IPS-15b (cell line): ENCODE measurements around the gene BMP7.

Source experiments
- H3K27me3 ChIP-seq: one replicate; pipeline ENCODE4 v1.6.1; 2013; ENCODE audit warnings: low read length; ENCODE audit not compliant: control insufficient read depth, insufficient read depth
- H3K36me3 ChIP-seq: one replicate; pipeline ENCODE4 v1.6.1; 2013; ENCODE audit warnings: low read length; ENCODE audit not compliant: control insufficient read depth, insufficient read depth
- H3K4me1 ChIP-seq: one replicate; pipeline ENCODE4 v1.6.1; 2013; ENCODE audit warnings: mild to moderate bottlenecking, low read length; ENCODE audit not compliant: control insufficient read depth, insufficient read depth
- H3K4me3 ChIP-seq: one replicate; pipeline ENCODE4 v1.5.1; 2013; ENCODE audit warnings: low read depth, low read length
- H3K9ac ChIP-seq: one replicate; pipeline ENCODE4 v1.6.1; 2013; ENCODE audit warnings: low read depth, mild to moderate bottlenecking, low read length
- H3K9me3 ChIP-seq: one replicate; pipeline ENCODE4 v1.6.1; 2013; ENCODE audit warnings: mild to moderate bottlenecking, low read length; ENCODE audit not compliant: control insufficient read depth, insufficient read depth

The BMP7 gene

DNA sequence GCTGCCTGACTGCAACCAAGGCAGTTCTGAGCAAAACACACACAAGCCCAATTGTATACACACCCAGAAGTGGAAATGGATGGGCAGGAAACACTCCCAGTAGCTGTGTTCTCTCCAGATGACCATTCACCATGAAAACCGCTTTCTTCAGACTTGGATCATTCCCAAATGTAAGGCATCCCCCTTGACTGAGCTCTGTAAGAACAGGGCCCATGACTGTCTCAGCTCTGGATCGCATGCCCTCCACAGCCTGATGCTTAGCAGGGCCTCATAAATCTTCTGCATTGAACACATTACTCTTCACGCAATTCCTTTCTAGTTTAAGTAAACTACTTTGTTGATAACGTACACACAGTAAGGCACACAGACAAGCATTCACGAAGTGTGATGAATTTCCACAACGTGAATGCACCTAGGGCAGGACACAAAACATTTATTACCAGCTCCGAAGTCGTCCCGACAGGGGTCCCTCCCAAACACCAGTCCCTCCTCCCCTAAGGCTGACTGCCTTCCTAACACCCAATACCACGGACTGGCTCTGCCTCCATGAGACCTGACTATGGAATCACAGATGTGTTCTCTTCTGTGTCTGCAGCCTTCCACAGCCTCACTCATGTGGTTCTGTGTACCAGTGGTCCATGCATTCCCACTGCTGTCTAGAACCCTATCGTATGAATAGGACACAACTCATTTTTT is 31.7 kb downstream of the BMP7 start:
- H3K27me3 ChIP-seq: peaks cover 2% of the 10 kb centered on the region

GRCh38 chr20:57231951-57232428 is 34.5 kb downstream of the BMP7 start:
- Histone ChIP-seq H3K36me3 (peaks cover 2% of the 10 kb centered on the region), H3K9ac (no peak overlapping the region), H3K4me1 (peaks cover 12% of the 10 kb centered on the region), H3K4me3 (no peak overlapping the region), H3K9me3 (no peaks in the 10 kb centered on the region), H3K27me3 (peaks cover 2% of the 10 kb centered on the region)

More for the DNA sequence above, 31.7 kb downstream of the BMP7 start:
- H3K36me3 ChIP-seq: peaks cover 5% of the 10 kb centered on the region
- H3K9ac ChIP-seq: peak overlapping the region; percentile 47
- H3K9me3 ChIP-seq: peaks cover 4% of the 10 kb centered on the region
- no peak overlapping the region for H3K4me3 ChIP-seq
- peaks cover 10% of the 10 kb centered on the region for H3K4me1 ChIP-seq

DNA sequence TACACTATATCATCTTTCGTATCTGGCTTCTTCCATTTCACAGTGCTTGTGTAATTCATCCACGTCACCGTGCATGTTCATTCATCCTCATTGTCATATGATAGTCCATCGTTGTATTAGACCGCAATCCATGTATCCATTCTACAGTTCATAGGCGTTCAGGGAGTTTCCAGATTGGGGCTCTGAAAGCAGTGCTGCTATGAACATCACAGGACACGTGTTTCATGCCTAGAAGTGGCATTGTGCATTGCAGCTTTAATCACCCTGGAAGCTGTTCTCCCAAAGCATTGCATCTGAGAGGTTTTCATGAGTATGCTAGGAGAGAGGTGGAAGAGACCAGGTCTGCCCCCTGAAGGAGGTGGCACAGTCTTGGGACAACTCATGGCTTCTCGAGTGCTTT is 35.3 kb downstream of the BMP7 start:
- no peaks in the 10 kb centered on the region for H3K9me3 ChIP-seq
- peaks cover 2% of the 10 kb centered on the region for H3K36me3 ChIP-seq
- peaks cover 12% of the 10 kb centered on the region for H3K4me1 ChIP-seq
- peaks cover 2% of the 10 kb centered on the region for H3K27me3 ChIP-seq
- no peak overlapping the region for H3K4me3 ChIP-seq
- no peak overlapping the region for H3K9ac ChIP-seq

DNA sequence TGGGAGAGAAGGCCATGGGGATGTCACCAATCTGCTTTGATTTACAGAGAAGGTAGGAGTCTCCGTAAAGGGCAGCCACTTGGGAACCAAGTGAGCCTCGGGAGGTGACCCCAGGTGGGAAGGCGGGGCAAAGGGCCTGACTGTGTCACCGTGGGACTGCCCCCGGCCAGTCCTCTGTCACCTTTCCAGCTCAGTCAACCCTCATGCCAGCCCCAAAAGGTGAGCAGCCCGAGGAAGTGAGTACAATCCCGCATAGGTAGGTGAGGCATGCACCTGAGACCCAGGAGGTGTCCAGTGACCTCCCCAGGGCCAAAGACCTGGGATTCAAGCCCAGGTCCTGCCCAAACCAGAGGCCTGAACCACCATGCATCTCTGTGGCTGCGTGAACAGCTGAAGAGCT is 36.2 kb downstream of the BMP7 start:
- Histone ChIP-seq H3K4me3 (no peak overlapping the region), H3K27me3 (peaks cover 2% of the 10 kb centered on the region), H3K36me3 (peaks cover 2% of the 10 kb centered on the region), H3K9me3 (no peaks in the 10 kb centered on the region), H3K4me1 (peaks cover 12% of the 10 kb centered on the region), H3K9ac (no peak overlapping the region)

GRCh38 chr20:57229490-57229889 is 37.0 kb downstream of the BMP7 start:
- no peak overlapping the region for H3K9ac ChIP-seq
- no peaks in the 10 kb centered on the region for H3K9me3 ChIP-seq
- peaks cover under 1% of the 10 kb centered on the region for H3K27me3 ChIP-seq
- H3K36me3 ChIP-seq: peaks cover 2% of the 10 kb centered on the region
- H3K4me1 ChIP-seq: peaks cover 12% of the 10 kb centered on the region
- no peak overlapping the region for H3K4me3 ChIP-seq

GRCh38 chr20:57225830-57226229 is 40.6 kb downstream of the BMP7 start:
- no peak overlapping the region for H3K9ac ChIP-seq
- no peak overlapping the region for H3K4me3 ChIP-seq
- H3K9me3 ChIP-seq: no peaks in the 10 kb centered on the region
- peaks cover 2% of the 10 kb centered on the region for H3K4me1 ChIP-seq
- H3K36me3 ChIP-seq: no peaks in the 10 kb centered on the region
- H3K27me3 ChIP-seq: no peaks in the 10 kb centered on the region

GRCh38 chr20:57225197-57225733 is 41.2 kb downstream of the BMP7 start:
- H3K36me3 ChIP-seq: no peaks in the 10 kb centered on the region
- no peaks in the 10 kb centered on the region for H3K9me3 ChIP-seq
- no peaks in the 10 kb centered on the region for H3K27me3 ChIP-seq
- H3K4me3 ChIP-seq: no peak overlapping the region
- peaks cover 2% of the 10 kb centered on the region for H3K4me1 ChIP-seq
- H3K9ac ChIP-seq: no peak overlapping the region

DNA sequence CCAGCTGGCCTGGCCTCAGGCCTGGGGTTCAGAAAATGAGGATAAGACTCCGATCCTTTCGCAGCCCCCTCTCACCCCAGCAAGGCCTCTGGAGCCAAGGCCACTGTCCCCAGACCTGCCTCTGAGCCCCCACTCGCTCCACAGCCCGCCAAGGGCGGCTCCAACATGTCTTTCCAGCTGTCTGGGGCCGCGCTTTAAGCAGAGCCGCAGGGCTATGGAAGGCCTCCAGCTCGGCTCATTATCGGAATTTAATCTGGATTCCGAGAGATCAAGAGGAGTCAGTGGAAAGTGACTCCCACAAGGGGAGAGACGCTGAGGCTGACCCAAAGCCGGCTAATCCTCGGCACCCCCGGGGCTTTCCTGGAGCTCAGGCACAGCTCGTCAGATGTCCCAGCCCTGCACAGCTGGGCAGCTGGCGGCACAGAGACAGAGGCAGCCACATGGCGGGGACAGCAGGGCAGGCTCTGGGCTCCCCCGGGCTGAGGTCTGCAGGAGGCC is 41.8 kb downstream of the BMP7 start:
- Histone ChIP-seq H3K27me3 (no peaks in the 10 kb centered on the region), H3K4me3 (no peak overlapping the region), H3K4me1 (peaks cover 2% of the 10 kb centered on the region), H3K9me3 (no peaks in the 10 kb centered on the region), H3K9ac (no peak overlapping the region), H3K36me3 (no peaks in the 10 kb centered on the region)

DNA sequence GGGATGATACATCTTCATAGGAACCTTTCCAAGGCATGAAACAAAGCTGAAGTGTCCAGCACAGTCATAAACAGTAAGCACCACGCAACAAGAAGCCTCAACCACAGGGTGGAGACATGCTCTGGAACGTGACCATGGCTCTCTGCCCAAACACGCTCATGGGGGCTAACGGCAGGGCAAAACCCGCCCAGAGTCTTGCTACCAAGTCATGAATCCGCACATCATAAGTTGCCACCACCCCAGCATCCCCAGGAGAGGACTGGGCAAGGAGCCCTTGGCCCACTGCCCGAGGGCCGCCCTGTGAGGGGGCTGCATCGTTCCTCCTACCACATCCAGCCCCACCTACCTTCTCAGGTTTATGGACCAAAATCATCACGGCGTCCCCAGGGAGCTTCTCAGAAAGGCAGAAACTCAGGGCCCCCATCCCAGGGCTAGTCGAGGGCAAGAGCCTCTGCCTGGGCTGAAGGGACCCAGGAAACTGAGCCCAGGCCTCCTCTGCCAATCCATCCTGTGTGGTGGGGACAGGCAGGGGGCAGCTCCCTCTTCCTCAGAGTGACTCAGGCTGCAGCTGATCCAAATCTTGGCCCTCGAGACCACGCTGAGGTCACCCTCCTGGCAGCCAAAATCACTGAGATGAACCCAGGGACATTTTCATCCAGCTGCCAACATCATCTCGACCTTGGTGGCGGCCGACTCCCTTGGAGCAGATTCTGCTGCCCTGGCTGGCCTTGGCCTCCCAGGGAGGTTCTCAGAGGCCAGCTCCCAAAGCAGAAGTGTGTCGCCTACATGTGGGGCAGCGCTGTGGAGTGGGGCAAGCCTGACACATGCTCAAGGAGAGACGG is 42.6 kb downstream of the BMP7 start:
- Histone ChIP-seq H3K4me1 (no peaks in the 10 kb centered on the region), H3K9ac (no peak overlapping the region), H3K4me3 (no peak overlapping the region), H3K27me3 (no peaks in the 10 kb centered on the region), H3K36me3 (no peaks in the 10 kb centered on the region), H3K9me3 (no peaks in the 10 kb centered on the region)

GRCh38 chr20:57222631-57222950 is 43.9 kb downstream of the BMP7 start:
- Histone ChIP-seq H3K4me1 (no peaks in the 10 kb centered on the region), H3K4me3 (no peak overlapping the region), H3K9ac (no peak overlapping the region), H3K9me3 (no peaks in the 10 kb centered on the region), H3K27me3 (no peaks in the 10 kb centered on the region), H3K36me3 (no peaks in the 10 kb centered on the region)

- H3K9me3 ChIP-seq: no peaks in the 10 kb centered on the region
- H3K9ac ChIP-seq: no peak overlapping the region
- H3K36me3 ChIP-seq: no peaks in the 10 kb centered on the region
- H3K27me3 ChIP-seq: no peaks in the 10 kb centered on the region
- H3K4me1 ChIP-seq: no peaks in the 10 kb centered on the region
- no peak overlapping the region for H3K4me3 ChIP-seq
These were observed 44.4 kb downstream of the BMP7 start for GRCh38 chr20:57221916-57222630.
